T47D (cell line): ENCODE data around the gene LRRC8C.
"Not testable (repeated sequence)": the region's sequence is repeated elsewhere in the genome, so short reads cannot be mapped to it uniquely, and the experiment has no call there.

Experiments used
- DNase-seq, 2 experiments: peaks; one replicate each; pipeline versions ENCODE4 v3.0.0 to v3.0.0-alpha.2; 2011 to 2012; ENCODE audit warnings: low read depth in 1 of 2, low spot score in 1 of 2
- JUND ChIP-seq: IDR thresholded peaks from 2 replicates; pipeline ENCODE4 v1.6.1; 2012; ENCODE audit warnings: low read depth
- in situ Hi-C: cut with HindIII; loops from 2 replicates; pipeline ENCODE4 v1.10.0; 2016; ENCODE audit warnings: low sequenced_read_pairs, low pct_unique_long_range_greater_than_20kb

Gene LRRC8C

DNA sequence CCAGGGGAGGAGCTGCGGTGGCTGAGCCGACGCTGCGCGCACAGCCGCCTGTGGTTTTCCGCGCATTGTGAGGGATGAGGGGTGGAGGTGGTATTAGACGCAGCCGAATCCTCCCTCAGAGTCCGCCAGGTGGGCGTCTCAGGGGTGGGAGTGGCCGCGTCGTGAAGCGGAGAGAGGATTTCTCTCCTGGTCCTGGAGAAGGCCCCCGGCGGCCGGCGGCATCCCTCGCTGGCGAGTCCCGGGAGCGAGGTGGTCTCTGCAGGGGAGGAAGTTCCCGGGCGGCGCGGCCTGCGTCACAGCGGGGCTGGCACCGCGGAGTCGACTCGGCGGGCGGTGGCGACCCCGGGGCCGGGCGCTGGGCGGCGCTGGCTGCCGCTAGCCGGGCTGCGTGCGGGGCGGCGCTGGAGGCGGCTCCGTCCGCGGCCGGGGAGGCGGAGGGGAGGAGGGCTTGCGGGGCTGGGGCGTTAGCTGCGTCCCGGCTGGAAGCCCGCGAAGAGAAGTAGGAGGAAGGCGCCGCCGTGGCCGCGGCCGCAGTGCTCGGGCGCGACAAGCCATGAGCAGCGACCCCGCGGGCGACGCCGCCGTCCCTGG is at the start of gene LRRC8C:
Gene LRRC8C, plus strand, starts transcription at position 464 of the 591 bp plus-strand sequence. CDS start 53,354 bp downstream, outside the sequence.
- in situ Hi-C loops: no loop called here
- DNase-seq: peak; percentile 46 to 54
- no peak for TF ChIP-seq JUND

GRCh38 chr1:89584211-89584610 is 48.7 kb upstream of the LRRC8C start:
- DNase-seq: no peak
- no peak for TF ChIP-seq JUND
- in situ Hi-C loops: no loop called here

GRCh38 chr1:89584781-89585180 is 48.1 kb upstream of the LRRC8C start:
- in situ Hi-C loops: no loop called here
- no peak for DNase-seq
- no peak for TF ChIP-seq JUND

DNA sequence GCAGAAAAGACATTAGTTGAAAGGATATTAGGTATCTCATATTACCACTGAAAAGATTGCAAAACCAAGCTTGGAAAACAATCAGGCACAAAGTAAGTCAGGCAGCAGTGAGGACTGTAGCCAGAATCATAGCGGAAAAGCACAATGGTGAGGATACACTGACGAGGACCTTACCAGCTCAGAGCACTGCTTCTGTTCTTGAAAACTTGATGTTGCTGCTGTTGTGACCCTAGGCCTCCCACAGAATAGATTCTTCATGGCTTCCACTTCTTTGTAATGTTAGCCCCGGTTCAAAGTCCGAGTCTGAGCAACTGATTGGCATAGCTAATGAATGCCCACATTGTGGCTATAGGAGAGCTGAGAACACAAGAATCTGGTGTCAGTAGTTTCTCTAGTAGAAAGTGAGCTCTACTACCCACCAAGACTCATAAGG is 45.2 kb upstream of the LRRC8C start:
- TF ChIP-seq JUND: no peak
- DNase-seq: no peak
- in situ Hi-C loops: no loop called here

DNA sequence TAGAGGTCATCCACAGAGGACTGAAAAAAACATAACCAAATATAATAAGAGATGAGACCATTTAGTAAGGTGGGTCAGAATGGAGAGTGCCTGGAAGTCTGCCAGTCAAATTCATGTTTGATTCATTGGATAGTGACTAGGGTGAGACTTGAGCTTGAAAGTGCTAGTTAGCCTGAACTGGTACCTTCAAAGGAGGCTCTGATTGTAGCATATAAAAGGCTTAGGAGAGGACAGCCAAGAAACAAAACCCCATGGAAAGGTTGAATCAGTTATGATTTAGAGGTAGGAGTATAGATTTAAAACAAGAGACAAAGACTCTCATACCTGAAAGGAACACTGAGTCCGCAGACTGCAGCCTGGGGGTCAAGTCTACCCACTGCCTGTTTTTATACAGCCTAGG is 44.4 kb upstream of the LRRC8C start:
- no peak for DNase-seq
- in situ Hi-C loops: no loop called here
- TF ChIP-seq JUND: no peak

- TF ChIP-seq JUND: no peak
- DNase-seq: no peak
- in situ Hi-C loops: no loop called here
These were observed 43.4 kb upstream of the LRRC8C start for GRCh38 chr1:89589515-89589914.

DNA sequence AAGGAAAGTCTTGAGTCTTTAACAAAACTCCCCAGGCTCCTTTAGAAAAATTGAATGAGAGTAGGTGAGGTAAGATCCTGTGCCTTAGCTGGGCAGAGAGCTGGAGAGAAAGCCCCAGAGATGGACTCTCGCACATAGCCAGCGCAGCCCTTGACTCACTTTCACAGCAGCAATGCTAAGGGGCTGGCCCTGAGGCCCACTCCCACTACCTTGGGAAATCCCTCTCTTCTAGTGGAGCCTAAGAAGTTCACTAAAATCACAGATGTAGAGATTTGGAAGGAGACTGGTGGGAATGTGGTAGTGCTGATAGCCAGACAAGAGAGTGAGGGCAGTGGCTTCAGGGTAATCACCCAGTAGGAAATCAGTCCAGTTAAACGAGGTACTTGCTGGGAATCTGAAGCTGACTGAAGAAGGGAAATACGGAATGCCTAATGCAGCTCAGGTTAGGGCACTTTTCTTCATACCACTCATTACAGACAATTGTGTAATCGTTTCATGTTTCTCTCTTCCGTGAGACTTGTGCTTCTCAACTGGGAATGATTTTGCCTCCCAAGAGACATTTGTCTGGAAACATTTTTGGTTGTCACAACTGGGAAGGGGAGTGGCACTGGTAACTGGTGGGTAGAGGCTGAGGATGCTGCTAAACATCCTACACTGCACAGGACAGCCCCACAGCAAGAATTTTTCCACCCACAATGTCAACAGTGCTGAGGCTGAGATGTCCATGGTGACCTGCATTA is 42.4 kb upstream of the LRRC8C start:
- no peak for TF ChIP-seq JUND
- DNase-seq: no peak
- in situ Hi-C loops: no loop called here

GRCh38 chr1:89592861-89593302 is 40.0 kb upstream of the LRRC8C start:
- in situ Hi-C loops: not testable (repeated sequence)
- peak in 1 of 2 experiments; percentile 23 for DNase-seq

- in situ Hi-C loops: no loop called here
- DNase-seq: no peak
- no peak for TF ChIP-seq JUND
These were observed 38.7 kb upstream of the LRRC8C start for GRCh38 chr1:89594096-89594740.

DNA sequence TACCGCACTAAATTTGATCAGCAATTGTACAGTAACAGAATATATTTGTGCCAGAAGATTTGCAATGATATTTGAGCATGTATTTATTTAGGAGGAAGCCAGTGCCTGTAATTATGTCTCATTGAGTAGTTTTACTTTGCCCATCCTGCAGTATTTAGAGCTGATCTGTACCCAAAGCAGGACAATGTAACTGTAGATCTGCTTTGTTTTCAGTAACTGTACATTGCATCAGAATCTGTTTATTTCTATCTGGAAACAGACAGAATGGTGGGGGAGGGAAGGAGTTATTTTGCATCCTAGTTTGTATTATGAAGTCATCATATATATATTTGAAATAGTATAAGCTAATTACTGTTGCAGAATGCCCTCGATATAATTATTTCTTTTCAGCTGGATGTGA is 36.2 kb upstream of the LRRC8C start:
- DNase-seq: no peak
- TF ChIP-seq JUND: no peak

DNA sequence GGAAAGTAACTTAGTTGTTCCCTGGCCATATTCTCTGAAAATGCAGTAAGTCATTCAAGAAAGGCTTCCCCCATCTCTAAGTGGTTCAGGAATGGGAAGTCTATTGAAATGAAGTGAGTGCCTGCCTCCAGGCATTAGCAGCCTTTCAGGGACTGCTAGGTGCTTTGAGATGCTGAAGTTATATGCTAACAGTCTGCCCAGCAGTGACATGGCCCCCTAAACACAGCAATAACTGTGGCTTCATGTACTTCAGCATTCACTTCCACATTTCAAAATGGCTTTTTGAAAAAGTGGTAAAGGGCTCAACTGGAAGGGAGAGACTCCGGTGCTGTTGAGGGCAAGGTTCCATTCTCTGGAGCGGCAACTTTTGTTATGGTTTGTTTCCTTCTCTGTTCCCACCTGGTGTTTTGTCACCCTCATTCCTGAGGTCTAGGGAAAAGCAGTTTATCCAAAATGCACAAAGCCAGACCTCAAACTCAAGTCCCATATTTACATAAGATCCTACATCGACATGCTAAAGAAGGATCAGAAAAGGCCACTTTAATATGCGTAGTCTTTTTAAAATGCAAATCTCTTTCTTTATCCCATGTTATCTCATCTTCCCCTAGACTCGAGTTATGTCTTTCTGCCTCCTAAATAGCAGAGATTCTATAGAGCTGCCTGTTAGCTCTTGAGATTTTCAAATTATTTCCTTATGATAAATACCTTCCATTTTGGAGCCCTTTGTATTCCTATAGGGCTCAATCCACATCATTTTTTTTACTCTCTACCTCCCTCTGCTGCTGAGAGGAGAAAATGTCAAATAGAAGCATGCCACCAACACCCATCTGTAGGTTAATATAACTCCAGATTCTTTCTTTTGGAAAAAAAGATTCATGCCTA is 34.2 kb upstream of the LRRC8C start:
- in situ Hi-C loops: no loop called here

More for the DNA sequence above, 36.2 kb upstream of the LRRC8C start:
- in situ Hi-C loops: no loop called here

GRCh38 chr1:89599332-89599630 is 33.6 kb upstream of the LRRC8C start:
- in situ Hi-C loops: no loop called here
- no peak for TF ChIP-seq JUND
- no peak for DNase-seq

More for the DNA sequence above, 34.2 kb upstream of the LRRC8C start:
- no peak for TF ChIP-seq JUND
- DNase-seq: peak; percentile 23 to 57
